Measurements from ENCODE around the gene CLDN9.

CLDN9 gene, protein sequence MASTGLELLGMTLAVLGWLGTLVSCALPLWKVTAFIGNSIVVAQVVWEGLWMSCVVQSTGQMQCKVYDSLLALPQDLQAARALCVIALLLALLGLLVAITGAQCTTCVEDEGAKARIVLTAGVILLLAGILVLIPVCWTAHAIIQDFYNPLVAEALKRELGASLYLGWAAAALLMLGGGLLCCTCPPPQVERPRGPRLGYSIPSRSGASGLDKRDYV
- 0 to 0.43 (median 0.02) reads per million in 18 experiments for total RNA-seq

- DNase-seq: no peak
Observed at GRCh38 chr16:3012828-3013420, at the start of gene CLDN9. TSS of gene CLDN9 (plus strand) at chr16:3012923. CDS start at chr16:3013363, 440 bp downstream.

GRCh38 chr16:2963074-2963722 lies 49.5 kb upstream of the CLDN9 start:
- peak in 1 of 2 donors; percentile 10 for DNase-seq

DNA sequence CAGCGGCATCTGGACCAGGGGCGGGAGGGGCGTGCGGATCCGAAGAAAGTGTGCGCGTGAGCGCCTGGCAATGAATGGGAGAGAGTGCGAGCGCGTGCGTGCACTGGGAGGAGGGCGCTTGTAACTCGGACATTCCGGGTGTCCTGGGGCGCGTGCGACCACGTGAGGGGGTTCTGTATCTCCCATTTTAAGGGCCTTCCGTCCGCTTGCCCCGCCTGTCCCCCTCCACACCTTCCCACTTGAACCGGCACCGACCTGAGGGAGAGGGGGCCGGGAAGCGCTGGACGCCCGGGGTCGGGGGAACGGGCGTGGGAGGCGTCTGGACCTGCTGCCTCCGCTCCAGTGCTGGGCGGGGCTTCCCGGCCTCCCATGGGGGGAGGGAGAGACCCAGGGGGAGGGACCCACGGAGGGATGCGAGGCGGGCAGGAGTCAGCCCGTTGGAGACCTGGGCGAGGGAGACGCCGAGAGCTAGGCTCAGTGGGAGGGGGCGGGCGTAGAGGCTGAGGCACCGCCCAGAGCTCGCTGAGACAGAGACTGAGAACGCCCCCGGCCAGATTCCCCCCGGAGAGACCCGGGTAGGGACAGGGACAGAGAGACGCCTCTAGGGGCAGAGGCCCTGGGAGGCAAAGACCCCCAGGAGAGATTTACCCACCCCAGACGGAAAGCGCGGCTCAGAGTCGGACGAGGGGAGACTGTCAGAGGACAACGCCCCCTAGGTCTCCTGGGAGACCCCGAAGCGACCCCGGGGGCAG lies 48.8 kb upstream of the CLDN9 start, which contains the start of gene KREMEN2:
Gene KREMEN2, plus strand, starts transcription at position 553 of the 752 bp plus-strand sequence. CDS start 246 bp downstream, outside the sequence.
- peak in 1 of 2 donors; percentile 50 for DNase-seq

DNA sequence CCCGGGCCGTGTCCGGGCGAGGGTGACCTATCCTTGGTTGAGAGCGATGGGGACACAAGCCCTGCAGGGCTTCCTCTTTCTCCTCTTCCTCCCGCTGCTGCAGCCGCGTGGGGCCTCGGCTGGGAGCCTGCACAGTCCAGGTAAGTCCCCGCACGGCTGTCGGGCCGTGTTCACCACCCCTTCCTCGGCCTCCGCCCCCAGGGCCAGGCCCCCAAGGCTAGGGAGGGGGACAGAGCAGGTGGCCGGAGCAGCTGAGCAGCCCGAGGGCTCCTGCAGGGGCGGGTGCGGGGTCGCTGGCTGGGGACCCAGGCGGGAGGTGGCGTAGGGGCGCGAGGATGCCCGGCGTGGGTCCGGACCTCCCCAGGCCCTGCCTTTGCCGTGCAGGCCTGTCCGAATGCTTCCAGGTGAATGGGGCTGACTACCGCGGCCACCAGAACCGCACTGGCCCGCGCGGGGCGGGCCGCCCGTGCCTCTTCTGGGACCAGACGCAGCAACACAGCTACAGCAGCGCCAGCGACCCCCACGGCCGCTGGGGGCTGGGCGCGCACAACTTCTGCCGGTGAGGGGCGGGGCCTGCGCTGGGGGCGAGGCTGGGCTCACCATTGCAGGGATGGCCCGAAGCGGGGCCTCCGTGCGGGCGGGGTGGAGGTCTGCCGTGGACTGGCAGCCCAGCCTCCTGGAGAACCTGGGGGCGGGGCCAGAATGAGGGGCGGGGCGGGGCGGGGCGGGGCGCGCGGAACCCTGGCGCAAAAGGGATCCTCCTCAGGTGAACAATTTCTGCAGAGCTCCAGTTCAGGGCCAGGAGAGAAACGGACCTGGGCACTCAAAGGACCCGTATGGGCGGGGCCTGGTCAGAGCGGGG lies 48.0 kb upstream of the CLDN9 start:
- DNase-seq: peak; percentile 18 to 36

DNA sequence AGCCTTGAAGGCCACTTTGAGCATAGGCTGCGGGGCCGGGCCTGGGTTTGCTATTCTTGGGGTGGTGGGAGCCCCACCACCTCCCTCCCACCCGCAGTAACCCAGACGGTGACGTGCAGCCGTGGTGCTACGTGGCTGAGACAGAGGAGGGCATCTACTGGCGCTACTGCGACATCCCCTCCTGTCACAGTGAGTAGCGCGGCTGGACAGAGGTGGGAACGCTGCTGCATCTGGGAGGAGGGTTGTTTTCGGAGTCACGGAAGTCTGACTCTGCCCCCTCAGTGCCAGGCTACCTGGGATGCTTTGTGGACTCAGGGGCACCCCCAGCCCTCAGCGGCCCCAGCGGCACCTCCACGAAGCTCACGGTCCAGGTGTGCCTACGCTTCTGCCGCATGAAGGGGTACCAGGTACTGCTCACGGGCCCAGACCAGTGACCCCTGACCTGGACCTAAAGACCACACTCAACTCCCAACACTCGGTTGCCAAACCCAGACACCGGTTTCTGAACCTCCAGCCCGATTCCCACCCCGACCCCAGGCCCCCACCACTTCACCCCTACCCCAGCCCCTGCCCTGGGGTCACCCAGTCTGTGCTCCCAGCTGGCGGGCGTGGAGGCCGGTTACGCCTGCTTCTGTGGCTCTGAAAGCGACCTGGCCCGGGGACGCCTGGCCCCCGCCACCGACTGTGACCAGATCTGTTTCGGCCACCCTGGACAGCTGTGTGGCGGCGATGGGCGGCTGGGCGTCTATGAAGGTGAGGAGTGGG lies 46.5 kb upstream of the CLDN9 start:
- DNase-seq: no peak

DNA sequence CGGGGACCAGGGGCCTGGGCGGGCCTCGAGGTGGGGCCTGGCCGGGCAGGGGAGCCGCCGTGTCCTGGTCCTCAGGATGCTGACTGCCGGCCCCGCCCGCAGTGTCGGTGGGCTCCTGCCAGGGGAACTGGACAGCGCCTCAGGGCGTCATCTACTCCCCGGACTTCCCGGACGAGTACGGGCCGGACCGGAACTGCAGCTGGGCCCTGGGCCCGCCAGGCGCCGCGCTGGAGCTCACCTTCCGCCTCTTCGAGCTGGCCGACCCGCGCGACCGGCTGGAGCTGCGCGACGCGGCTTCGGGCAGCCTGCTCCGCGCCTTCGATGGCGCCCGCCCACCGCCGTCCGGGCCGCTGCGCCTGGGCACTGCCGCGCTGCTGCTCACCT lies 45.9 kb upstream of the CLDN9 start:
- peak in 1 of 2 donors; percentile 24 for DNase-seq

- DNase-seq: no peak
Observed at GRCh38 chr16:2967211-2967631, 45.5 kb upstream of the CLDN9 start.

DNA sequence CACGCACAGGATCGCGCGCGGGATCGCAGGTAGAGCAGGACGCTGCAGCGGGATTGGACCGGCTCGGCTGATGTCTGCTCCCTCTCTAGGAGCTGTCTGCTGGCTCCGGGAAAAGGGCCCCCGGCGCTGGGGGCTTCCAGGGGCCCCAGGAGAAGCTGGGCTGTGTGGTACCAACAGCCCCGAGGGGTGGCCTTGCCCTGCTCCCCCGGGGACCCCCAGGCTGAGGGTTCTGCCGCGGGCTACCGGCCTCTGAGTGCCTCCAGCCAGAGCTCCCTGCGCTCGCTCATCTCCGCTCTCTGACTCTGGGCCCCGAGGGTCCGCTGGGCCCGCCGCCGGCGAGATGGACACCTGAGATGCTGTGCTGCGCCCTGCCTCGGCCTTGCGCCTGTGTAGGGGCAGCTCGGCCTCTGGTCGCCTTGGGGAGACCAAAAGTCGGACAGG lies 45.0 kb upstream of the CLDN9 start:
- no peak for DNase-seq

DNA sequence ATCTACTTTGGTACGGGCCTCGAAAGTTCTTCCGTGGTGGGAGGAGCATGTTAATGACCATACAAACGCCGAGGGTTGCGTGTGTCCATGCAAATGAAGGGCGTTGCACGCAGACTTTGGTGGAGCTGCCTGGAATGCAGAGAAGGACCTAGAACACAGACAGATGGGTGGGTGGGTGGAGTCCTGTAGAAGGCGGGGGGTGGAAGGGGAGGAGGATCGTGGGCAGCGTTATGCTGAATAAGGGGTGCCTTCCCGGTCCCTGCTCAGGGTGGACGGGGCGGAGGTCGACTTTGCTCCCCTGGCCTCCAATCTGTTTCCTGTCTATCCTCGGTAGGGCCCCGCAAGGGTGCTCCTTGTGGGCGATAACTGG lies 44.4 kb upstream of the CLDN9 start:
- peak; percentile 31 to 46 for DNase-seq

- DNase-seq: peak; percentile 94 to 96
Observed at GRCh38 chr16:2968738-2969544, 43.8 kb upstream of the CLDN9 start, which contains the start of gene PAQR4. TSS of gene PAQR4 (plus strand) at chr16:2969348. CDS start at chr16:2969675, 327 bp downstream.

GRCh38 chr16:2969545-2970521 lies 42.9 kb upstream of the CLDN9 start:
- peak; percentile 78 to 89 for DNase-seq

DNA sequence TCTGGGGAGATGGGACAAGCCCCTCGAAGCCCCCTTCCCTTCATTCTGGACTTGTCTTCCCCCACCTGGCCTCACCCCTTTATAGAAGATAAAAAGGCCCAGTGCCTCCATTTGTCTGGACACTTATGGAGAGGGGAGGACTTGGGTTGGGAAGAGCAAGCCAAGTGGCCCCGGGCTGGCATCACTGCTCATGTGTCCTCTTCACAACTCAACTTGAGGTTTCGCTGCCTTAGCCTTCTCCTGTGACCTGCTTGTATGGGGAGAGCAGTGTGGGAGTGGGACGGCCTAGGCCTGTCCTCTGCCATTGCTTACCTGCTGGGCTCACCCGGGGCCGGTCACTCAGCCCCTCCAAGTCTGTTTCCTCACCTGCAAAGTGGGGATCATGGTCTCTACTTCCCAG lies 42.2 kb upstream of the CLDN9 start:
- DNase-seq: no peak

DNA sequence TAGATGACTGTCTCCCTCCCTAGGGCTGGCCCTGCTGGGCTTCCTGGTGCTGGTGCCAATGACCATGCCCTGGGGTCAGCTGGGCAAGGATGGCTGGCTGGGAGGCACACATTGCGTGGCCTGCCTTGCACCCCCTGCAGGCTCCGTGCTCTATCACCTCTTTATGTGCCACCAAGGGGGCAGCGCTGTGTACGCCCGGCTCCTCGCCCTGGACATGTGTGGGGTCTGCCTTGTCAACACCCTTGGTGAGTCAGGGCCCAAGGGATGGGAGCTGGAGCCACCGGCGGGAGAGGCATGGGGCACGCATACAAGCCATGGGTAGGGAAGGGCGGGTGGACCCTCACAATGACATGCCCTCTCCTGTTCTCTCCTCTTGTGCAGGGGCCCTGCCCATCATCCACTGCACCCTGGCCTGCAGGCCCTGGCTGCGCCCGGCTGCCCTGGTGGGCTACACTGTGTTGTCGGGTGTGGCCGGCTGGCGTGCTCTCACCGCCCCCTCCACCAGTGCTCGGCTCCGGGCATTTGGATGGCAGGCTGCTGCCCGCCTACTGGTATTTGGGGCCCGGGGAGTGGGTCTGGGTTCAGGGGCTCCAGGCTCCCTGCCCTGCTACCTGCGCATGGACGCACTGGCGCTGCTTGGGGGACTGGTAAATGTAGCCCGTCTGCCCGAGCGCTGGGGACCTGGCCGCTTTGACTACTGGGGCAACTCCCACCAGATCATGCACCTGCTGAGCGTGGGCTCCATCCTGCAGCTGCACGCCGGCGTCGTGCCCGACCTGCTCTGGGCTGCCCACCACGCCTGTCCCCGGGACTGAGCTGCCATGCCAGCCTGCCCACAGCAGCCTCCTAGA lies 41.4 kb upstream of the CLDN9 start:
- DNase-seq: no peak

GRCh38 chr16:2971985-2972784 lies 40.5 kb upstream of the CLDN9 start:
- DNase-seq: no peak

DNA sequence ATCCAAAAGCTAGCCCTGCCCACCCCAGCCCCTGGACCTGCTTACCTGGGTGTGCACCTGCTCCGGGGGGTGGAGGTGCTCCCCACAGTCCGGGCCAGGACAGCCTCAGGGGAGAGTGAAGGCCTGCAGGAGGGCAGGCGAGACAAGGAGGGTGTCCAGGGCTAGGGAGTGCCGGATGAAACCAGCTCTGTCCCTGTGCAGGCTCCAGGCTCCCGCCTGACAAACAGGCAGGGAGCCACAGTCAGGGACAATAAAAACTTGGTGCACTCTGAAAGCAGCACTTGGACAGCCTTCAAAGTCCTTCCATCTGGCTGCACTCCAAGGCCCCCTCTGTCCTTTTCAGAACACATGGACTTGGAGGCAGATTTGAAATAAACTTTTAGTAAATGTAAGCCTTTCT lies 39.6 kb upstream of the CLDN9 start:
- no peak for DNase-seq

DNA sequence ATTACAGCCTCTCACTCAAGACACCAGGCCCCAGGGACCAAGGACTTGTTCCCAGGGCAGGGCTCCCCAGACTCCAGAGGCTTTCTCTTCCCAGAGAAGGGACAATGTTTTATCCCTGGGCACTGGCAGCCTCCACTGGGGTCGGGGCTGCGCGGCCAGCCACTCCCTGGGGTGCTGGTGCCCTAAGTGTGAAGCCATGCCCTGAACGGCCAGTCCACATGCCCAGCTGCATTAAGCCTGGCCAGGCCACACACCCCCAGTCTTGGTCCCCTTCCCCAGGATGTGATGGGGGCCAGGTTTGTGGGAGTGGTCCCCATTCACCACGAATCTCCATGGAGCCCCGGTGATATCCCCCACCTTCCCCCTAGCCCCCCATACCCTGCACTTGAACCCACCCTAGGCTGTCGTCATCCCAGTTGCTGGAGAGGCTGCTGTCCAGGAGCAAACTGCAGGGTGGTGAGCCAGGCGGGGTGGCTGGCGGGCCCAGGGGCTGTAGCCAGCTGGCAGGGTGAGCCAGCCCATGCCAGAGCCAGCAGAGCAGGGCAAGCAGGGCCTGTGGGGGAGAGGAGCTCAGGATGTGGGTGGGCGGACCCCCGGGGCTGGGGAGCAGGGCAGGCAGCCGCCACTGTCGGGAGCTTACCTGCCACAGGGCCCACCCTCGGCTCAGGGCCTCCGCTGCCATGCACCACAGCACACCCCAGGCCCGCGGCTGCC lies 39.0 kb upstream of the CLDN9 start:
- DNase-seq: no peak

All from inflammatory macrophage (primary cell).